Gastroesophageal sphincter (tissue), 3 donors: ENCODE results near the gene HDGFL2.

Experiments
- CTCF ChIP-seq, 4 experiments: fragments of 200-600 bp in 2 of 4; fragments of 450-650 bp in 2 of 4; sonication (generic) in 1 of 4; IDR thresholded peaks; one replicate each; pipeline ENCODE4 v1.5.1; 2017 to 2019; ENCODE audit warnings: antibody characterized with exemption in 4 of 4, mild to moderate bottlenecking in 2 of 4, moderate library complexity in 2 of 4
- EP300 ChIP-seq: sonication (generic); formaldehyde crosslinking; IDR thresholded peaks from one replicate; pipeline ENCODE4 v1.6.1; 2017; ENCODE audit warnings: antibody characterized with exemption, mild to moderate bottlenecking
- POLR2A ChIP-seq, 2 donors: fragments of 450-650 bp; IDR thresholded peaks; one replicate each; pipeline ENCODE4 v1.6.1; 2017; ENCODE audit warnings: antibody characterized with exemption in 2 of 2, mild to moderate bottlenecking in 2 of 2, moderate library complexity in 1 of 2
- POLR2AphosphoS5 ChIP-seq: sonication (generic); formaldehyde crosslinking; IDR thresholded peaks from one replicate; pipeline ENCODE4 v1.6.1; 2017; ENCODE audit warnings: antibody characterized with exemption

GRCh38 chr19:4441994-4442818 is 29.9 kb upstream of the HDGFL2 start:
- TF ChIP-seq POLR2A (IDR thresholded peaks at IDR 0.05) (no peak), CTCF (IDR thresholded peaks at IDR 0.05) (no peak), EP300 (no peak), POLR2AphosphoS5 (no peak)
